Measurements from ENCODE around the gene DHCR24. TPM values are rescaled to one million over a fixed set of nuclear protein-coding genes. Genes with fewer than 3 reads are reported as not detected.

Gene DHCR24
- total RNA-seq, 1 donor from 2014 or later, result 82.2 TPM

GRCh38 chr1:54814571-54814970 is 72.4 kb downstream of the DHCR24 start:
- no peak for DNase-seq

GRCh38 chr1:54814126-54814498 is 72.9 kb downstream of the DHCR24 start:
- DNase-seq, result no peak

- no peak for DNase-seq
Observed at GRCh38 chr1:54813485-54814125, 73.4 kb downstream of the DHCR24 start.

GRCh38 chr1:54812801-54813484 is 74.1 kb downstream of the DHCR24 start:
- DNase-seq, result no peak

- no peak for DNase-seq
Observed at GRCh38 chr1:54811739-54812655, 75.0 kb downstream of the DHCR24 start.

GRCh38 chr1:54811066-54811465 is 75.9 kb downstream of the DHCR24 start:
- no peak for DNase-seq

- peak; percentile 73 for DNase-seq
Observed at GRCh38 chr1:54810153-54810942, 76.6 kb downstream of the DHCR24 start.

- DNase-seq, result no peak
Observed at GRCh38 chr1:54809496-54810074, 77.4 kb downstream of the DHCR24 start.

- no peak for DNase-seq
Observed at GRCh38 chr1:54808443-54809207, 78.4 kb downstream of the DHCR24 start.

GRCh38 chr1:54807756-54808155 is 79.2 kb downstream of the DHCR24 start:
- no peak for DNase-seq

GRCh38 chr1:54806931-54807611 is 79.9 kb downstream of the DHCR24 start:
- no peak for DNase-seq

- DNase-seq, result no peak
Observed at GRCh38 chr1:54805981-54806381, 81.0 kb downstream of the DHCR24 start.

- no peak for DNase-seq
Observed at GRCh38 chr1:54805466-54805865, 81.5 kb downstream of the DHCR24 start.

GRCh38 chr1:54804471-54805132 is 82.4 kb downstream of the DHCR24 start:
- no peak for DNase-seq

GRCh38 chr1:54803761-54804470 is 83.1 kb downstream of the DHCR24 start:
- DNase-seq, result peak; percentile 19

GRCh38 chr1:54800899-54801759 is 85.9 kb downstream of the DHCR24 start, which contains the start of gene TTC22:
TSS of gene TTC22 (minus strand) at chr1:54801323. CDS start at chr1:54801163, 160 bp downstream.
- DNase-seq, result peak; percentile 14

GRCh38 chr1:54800041-54800898 is 86.7 kb downstream of the DHCR24 start:
- DNase-seq, result no peak

All from dermis blood vessel endothelial cell (primary cell).